HCT116 (cell line): ENCODE results near the gene INSL6. TPM values are rescaled to one million over a fixed set of nuclear protein-coding genes. Genes with fewer than 3 reads are reported as not detected.

ENCODE experiments used
- ATAC-seq: fragments of 200-7000 bp; cut with Tn5 transposase; 2 replicates; pipeline ENCODE4 v1.9.1; 2020; ENCODE audit warnings: mild to moderate bottlenecking, moderate library complexity
- BruUV-seq: library from RNA; stranded (reverse); fragments of 400-500 nt; replicated peaks from 2 replicates; lab custom pipeline; 2021; lab: Mats Ljungman, UMichigan
- CTCF ChIA-PET: fragments of 300-600 bp; sonication (Branson Sonifier 250); formaldehyde crosslinking; loops from one replicate; lab custom pipeline; 2021; ENCODE audit warnings: antibody characterized with exemption; lab: Charles Lee
- POLR2A ChIA-PET: fragments of 300-600, 350-600 bp; sonication (Branson Sonifier 250); formaldehyde crosslinking; loops from one replicate; lab custom pipeline; 2021; ENCODE audit warnings: antibody characterized with exemption; lab: Charles Lee
- RAD21 ChIA-PET, 2 experiments: fragments of 300-600 bp; sonication (Branson Sonifier 250); formaldehyde crosslinking; loops; one replicate each; lab custom pipeline; 2023; ENCODE audit warnings: low total read pairs in 2 of 2; ENCODE audit not compliant: uncharacterized antibody in 2 of 2, unreplicated experiment in 2 of 2, low non-redundant PET in 1 of 2; lab: Charles Lee
- DNase-seq: peaks from one replicate; pipeline ENCODE4 v3.0.0-alpha.2; 2010; ENCODE audit warnings: low read depth, low spot score
- H2AFZ ChIP-seq: fragments of 200-600 bp; shearing (Covaris generic), sonication (generic); 2 replicates; pipeline ENCODE4 v1.6.1; 2017; ENCODE audit warnings: low read depth, mixed run types, mixed read lengths, antibody characterized with exemption, low read length; ENCODE audit not compliant: poor library complexity, severe bottlenecking
- H3K27ac ChIP-seq: 2 replicates; pipeline ENCODE4 v1.5.1; 2012; ENCODE audit warnings: low read depth, low read length
- H3K27me3 ChIP-seq: fragments of 200-600 bp; sonication (generic); 2 replicates; pipeline ENCODE4 v1.6.1; 2016; ENCODE audit warnings: mixed run types, low read length, mixed read lengths; ENCODE audit not compliant: insufficient read depth
- H3K36me3 ChIP-seq, 2 experiments: fragments of 200-500 bp in 1 of 2; fragments of 200-600 bp in 1 of 2; sonication (Bioruptor generic) in 1 of 2; sonication (generic) in 1 of 2; 2 replicates each; pipeline versions ENCODE4 v1.5.1 to v1.6.1; 2014 to 2016; ENCODE audit warnings: low read length in 2 of 2, inconsistent platforms in 1 of 2, mixed read lengths in 1 of 2, mixed run types in 1 of 2; ENCODE audit not compliant: insufficient read depth in 2 of 2, control insufficient read depth in 1 of 2
- H3K4me1 ChIP-seq, 2 experiments: fragments of 200-600 bp in 1 of 2; sonication (generic) in 1 of 2; 2 replicates each; pipeline versions ENCODE4 v1.5.1 to v1.6.1; 2012 to 2017; ENCODE audit warnings: low read length in 2 of 2, inconsistent platforms in 1 of 2, mild to moderate bottlenecking in 1 of 2, mixed read lengths in 1 of 2, mixed run types in 1 of 2, moderate library complexity in 1 of 2; ENCODE audit not compliant: insufficient read depth in 2 of 2, control insufficient read depth in 1 of 2
- H3K4me2 ChIP-seq: fragments of 200-600 bp; sonication (generic); 2 replicates; pipeline ENCODE4 v1.6.1; 2017; ENCODE audit warnings: mixed run types, low read length, mixed read lengths
- H3K4me3 ChIP-seq, 2 experiments: fragments of 200-600 bp in 1 of 2; sonication (generic) in 1 of 2; replicated peaks in 1 of 2; 2 replicates each; pipeline ENCODE4 v1.5.1; 2011 to 2016; ENCODE audit warnings: low read length in 2 of 2, control low read depth in 1 of 2, low read depth in 1 of 2, mild to moderate bottlenecking in 1 of 2, mixed read lengths in 1 of 2, mixed run types in 1 of 2
- H3K79me2 ChIP-seq: fragments of 200-600 bp; sonication (generic); 2 replicates; pipeline ENCODE4 v1.6.1; 2017; ENCODE audit warnings: mild to moderate bottlenecking, mixed run types, low read length, moderate library complexity, mixed read lengths; ENCODE audit not compliant: insufficient read depth
- H3K9ac ChIP-seq: fragments of 200-600 bp; sonication (generic); 2 replicates; pipeline ENCODE4 v1.6.1; 2016; ENCODE audit warnings: low read length, mixed read lengths
- H3K9me2 ChIP-seq: fragments of 200-600 bp; sonication (generic), shearing (Covaris generic); 2 replicates; pipeline ENCODE4 v1.6.1; 2017; ENCODE audit warnings: mixed run types, mild to moderate bottlenecking, moderate library complexity; ENCODE audit not compliant: insufficient read depth
- H3K9me3 ChIP-seq, 2 experiments: fragments of 200-500 bp in 1 of 2; fragments of 200-600 bp in 1 of 2; sonication (Bioruptor generic) in 1 of 2; sonication (generic) in 1 of 2; 2 replicates each; pipeline ENCODE4 v1.6.1; 2014 to 2017; ENCODE audit warnings: low read length in 2 of 2, mixed read lengths in 2 of 2, inconsistent platforms in 1 of 2, low read depth in 1 of 2, mild to moderate bottlenecking in 1 of 2, mixed run types in 1 of 2, moderate library complexity in 1 of 2; ENCODE audit not compliant: control insufficient read depth in 1 of 2, insufficient read depth in 1 of 2
- H4K20me1 ChIP-seq: fragments of 200-600 bp; sonication (generic), shearing (Covaris generic); 2 replicates; pipeline ENCODE4 v1.6.1; 2017; ENCODE audit warnings: mixed run types, mild to moderate bottlenecking, moderate library complexity; ENCODE audit not compliant: insufficient read depth
- CBX3 ChIP-seq: IDR thresholded peaks from 2 replicates; pipeline ENCODE4 v1.6.1; 2012; ENCODE audit warnings: low read depth
- EGR1 ChIP-seq: IDR thresholded peaks from 2 replicates; pipeline ENCODE4 v1.6.1; 2012; ENCODE audit warnings: low read depth
- EZH2 ChIP-seq: fragments of 200-600 bp; sonication (generic); IDR thresholded peaks from 2 replicates; pipeline ENCODE4 v1.6.1; 2017; ENCODE audit warnings: antibody characterized with exemption, mixed run types
- EZH2phosphoT487 ChIP-seq: fragments of 200-600 bp; IDR thresholded peaks from 2 replicates; pipeline ENCODE4 v1.6.1; 2018; ENCODE audit warnings: antibody characterized with exemption, borderline replicate concordance
- FOSL1 ChIP-seq: IDR thresholded peaks from 2 replicates; pipeline ENCODE4 v1.6.1; 2012; ENCODE audit warnings: low read depth
- JUND ChIP-seq: IDR thresholded peaks from 2 replicates; pipeline ENCODE4 v1.6.1; 2012
- POLR2A ChIP-seq: IDR thresholded peaks from 2 replicates; pipeline ENCODE4 v1.7.0; 2011; ENCODE audit warnings: borderline replicate concordance; ENCODE audit not compliant: insufficient read depth, insufficient read length; ENCODE audit errors: extremely low read depth
- RAD21 ChIP-seq: IDR thresholded peaks from 2 replicates; pipeline ENCODE4 v1.6.1; 2012; ENCODE audit warnings: low read depth, mild to moderate bottlenecking
- SIN3A ChIP-seq: IDR thresholded peaks from 2 replicates; pipeline ENCODE4 v1.6.1; 2012; ENCODE audit warnings: low read depth
- SP1 ChIP-seq: IDR thresholded peaks from 2 replicates; pipeline ENCODE4 v1.6.1; 2012; ENCODE audit warnings: low read depth
- SRF ChIP-seq: IDR thresholded peaks from 2 replicates; pipeline ENCODE4 v1.6.1; 2012; ENCODE audit warnings: low read depth
- TCF7L2 ChIP-seq: IDR thresholded peaks from 2 replicates; pipeline ENCODE4 v1.7.0; 2011; ENCODE audit warnings: borderline replicate concordance, inconsistent platforms; ENCODE audit not compliant: insufficient read depth, insufficient read length; ENCODE audit errors: extremely low read depth
- YY1 ChIP-seq: IDR thresholded peaks from 2 replicates; pipeline ENCODE4 v1.6.1; 2011; ENCODE audit warnings: low read length, low read depth, moderate library complexity, mild to moderate bottlenecking; ENCODE audit not compliant: insufficient replicate concordance; ENCODE audit errors: extremely low read depth
- ZFX ChIP-seq: fragments of 450-650 bp; IDR thresholded peaks from 2 replicates; pipeline ENCODE4 v1.6.1; 2017
- ZNF274 ChIP-seq: fragments of 200-500 bp; sonication (Bioruptor generic); IDR thresholded peaks from 2 replicates; pipeline ENCODE4 v1.6.1; 2014; ENCODE audit warnings: mild to moderate bottlenecking, low read depth, low read length, inconsistent platforms
- intact Hi-C: fragments of 100-400 bp; cut with micrococcal nuclease; formaldehyde crosslinking; loops from 2 replicates; pipeline ENCODE4 v1.10.0; 2022
- total RNA-seq: library from RNA; stranded (reverse); gene quantifications from one replicate; pipeline ENCODE4 v1.2.1, GENCODE V29; 2021; ENCODE audit not compliant: unreplicated experiment
- TF ChIP-seq, protein P1 (sequence below), 3 experiments: fragments of 200-600 bp in 1 of 3; sonication (generic) in 1 of 3; IDR thresholded peaks in 2 of 3; conservative IDR thresholded peaks in 1 of 3; 2 replicates each; pipeline ENCODE4 v1.5.1; 2012 to 2017; ENCODE audit warnings: low read depth in 2 of 3, low read length in 2 of 3, antibody characterized with exemption in 1 of 3, borderline replicate concordance in 1 of 3, control low read depth in 1 of 3, mild to moderate bottlenecking in 1 of 3, mixed read lengths in 1 of 3, mixed run types in 1 of 3, moderate library complexity in 1 of 3; ENCODE audit not compliant: insufficient read depth in 1 of 3
- TF ChIP-seq, protein P2 (sequence below): IDR thresholded peaks from 2 replicates; pipeline ENCODE4 v1.6.1; 2012
- TF ChIP-seq, protein P3 (sequence below): IDR thresholded peaks from 2 replicates; pipeline ENCODE4 v1.6.1; 2011; ENCODE audit warnings: mild to moderate bottlenecking, low read length, moderate library complexity; ENCODE audit not compliant: insufficient replicate concordance; ENCODE audit errors: extremely low read depth
- TF ChIP-seq, protein P4 (sequence below): IDR thresholded peaks from 2 replicates; pipeline ENCODE4 v1.6.1; 2012

Gene INSL6
- total RNA-seq, 1 experiment from 2014 or later: not detected

DNA sequence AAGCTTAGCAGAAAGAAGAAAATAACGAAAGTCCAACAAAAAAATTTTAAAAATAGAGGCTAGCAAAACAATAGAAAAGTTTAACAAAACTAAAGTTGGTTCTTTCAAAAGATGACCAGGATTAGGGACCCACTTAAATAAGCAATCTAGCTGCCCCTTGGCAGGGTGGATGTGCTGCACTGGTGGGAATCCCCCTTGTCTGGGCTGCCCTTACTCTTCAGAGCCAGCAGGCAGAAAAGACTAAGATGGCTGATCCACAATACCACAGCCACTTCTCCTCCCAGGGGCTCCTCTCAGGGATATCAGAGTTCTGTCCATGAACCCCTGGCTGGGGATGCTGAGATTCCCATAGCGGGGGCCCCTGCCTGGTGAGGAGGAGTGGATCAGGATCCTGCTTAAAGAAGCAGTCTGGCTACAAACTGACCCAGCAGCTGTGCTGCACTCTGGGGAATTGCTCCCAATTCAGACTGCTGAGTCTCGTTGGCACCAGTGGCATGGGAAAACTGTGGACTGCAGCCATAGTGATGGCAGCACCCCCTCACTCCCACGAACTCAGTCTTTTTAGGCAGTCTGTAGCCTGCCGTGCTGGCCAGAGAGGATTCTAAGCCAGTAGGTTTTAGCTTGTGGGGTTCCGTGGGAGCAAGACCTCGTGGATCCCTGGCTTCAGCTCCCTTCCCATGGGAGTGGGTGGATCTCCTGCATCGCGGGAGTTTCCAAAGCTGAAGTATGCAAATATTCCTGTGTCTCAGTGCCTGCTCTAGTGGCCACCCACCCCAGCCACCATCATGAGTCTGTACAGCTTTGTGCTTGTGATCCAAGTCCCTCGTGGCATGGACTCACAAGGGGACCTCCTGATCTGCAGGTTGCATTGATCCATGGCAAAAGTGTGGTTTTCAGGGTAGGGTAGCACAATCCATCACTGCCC, 2.9 kb upstream of the INSL6 start:
- intact Hi-C loops: loop anchor here (5.0 to 10.0 kb wide), 4 partner anchors 74 to 526 kb away; no protein-coding TSS in a partner anchor
- no peak overlapping the region for H2AFZ ChIP-seq
- POLR2A ChIA-PET: no interaction called here
- ATAC-seq (no peak), DNase-seq (no peak)
- no peaks in the 10 kb centered on the region for H3K79me2 ChIP-seq
- H3K9me3 ChIP-seq: no peaks in the 10 kb centered on the region
- H4K20me1 ChIP-seq: no peaks in the 10 kb centered on the region
- RAD21 ChIA-PET: no interaction called here
- H3K27ac ChIP-seq: no peak overlapping the region
- no peaks in the 10 kb centered on the region for H3K27me3 ChIP-seq
- no peak overlapping the region for H3K9ac ChIP-seq
- H3K4me2 ChIP-seq: no peak overlapping the region
- H3K4me3 ChIP-seq: no peak overlapping the region
- H3K4me1 ChIP-seq: no peaks in the 10 kb centered on the region
- H3K36me3 ChIP-seq: no peaks in the 10 kb centered on the region
- no peaks in the 10 kb centered on the region for H3K9me2 ChIP-seq
- CTCF ChIA-PET: interaction anchor here (1.0 kb wide), 2 partner anchors 254 to 412 kb away, joined by 3 to 4 read pairs; no protein-coding TSS in a partner anchor
- no TSS peak for BruUV-seq
- TF ChIP-seq, protein P1, sequence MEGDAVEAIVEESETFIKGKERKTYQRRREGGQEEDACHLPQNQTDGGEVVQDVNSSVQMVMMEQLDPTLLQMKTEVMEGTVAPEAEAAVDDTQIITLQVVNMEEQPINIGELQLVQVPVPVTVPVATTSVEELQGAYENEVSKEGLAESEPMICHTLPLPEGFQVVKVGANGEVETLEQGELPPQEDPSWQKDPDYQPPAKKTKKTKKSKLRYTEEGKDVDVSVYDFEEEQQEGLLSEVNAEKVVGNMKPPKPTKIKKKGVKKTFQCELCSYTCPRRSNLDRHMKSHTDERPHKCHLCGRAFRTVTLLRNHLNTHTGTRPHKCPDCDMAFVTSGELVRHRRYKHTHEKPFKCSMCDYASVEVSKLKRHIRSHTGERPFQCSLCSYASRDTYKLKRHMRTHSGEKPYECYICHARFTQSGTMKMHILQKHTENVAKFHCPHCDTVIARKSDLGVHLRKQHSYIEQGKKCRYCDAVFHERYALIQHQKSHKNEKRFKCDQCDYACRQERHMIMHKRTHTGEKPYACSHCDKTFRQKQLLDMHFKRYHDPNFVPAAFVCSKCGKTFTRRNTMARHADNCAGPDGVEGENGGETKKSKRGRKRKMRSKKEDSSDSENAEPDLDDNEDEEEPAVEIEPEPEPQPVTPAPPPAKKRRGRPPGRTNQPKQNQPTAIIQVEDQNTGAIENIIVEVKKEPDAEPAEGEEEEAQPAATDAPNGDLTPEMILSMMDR (IDR thresholded peaks at IDR 0.05 in 2 of 3, conservative IDR thresholded peaks at IDR 0.05 in 1 of 3; ENCODE audit: borderline replicate concordance in 1 of 3, insufficient read depth in 1 of 3, low read depth in 2 of 3, low read length in 2 of 3): no peak
- no peak for TF ChIP-seq RAD21
- no peak for TF ChIP-seq JUND
- TF ChIP-seq, protein P2, sequence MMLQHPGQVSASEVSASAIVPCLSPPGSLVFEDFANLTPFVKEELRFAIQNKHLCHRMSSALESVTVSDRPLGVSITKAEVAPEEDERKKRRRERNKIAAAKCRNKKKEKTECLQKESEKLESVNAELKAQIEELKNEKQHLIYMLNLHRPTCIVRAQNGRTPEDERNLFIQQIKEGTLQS: no peak
- TF ChIP-seq SIN3A: no peak
- no peak for TF ChIP-seq EGR1
- TF ChIP-seq POLR2A: no peak
- no peak for TF ChIP-seq ZFX
- TF ChIP-seq CBX3: no peak
- TF ChIP-seq, protein P3, sequence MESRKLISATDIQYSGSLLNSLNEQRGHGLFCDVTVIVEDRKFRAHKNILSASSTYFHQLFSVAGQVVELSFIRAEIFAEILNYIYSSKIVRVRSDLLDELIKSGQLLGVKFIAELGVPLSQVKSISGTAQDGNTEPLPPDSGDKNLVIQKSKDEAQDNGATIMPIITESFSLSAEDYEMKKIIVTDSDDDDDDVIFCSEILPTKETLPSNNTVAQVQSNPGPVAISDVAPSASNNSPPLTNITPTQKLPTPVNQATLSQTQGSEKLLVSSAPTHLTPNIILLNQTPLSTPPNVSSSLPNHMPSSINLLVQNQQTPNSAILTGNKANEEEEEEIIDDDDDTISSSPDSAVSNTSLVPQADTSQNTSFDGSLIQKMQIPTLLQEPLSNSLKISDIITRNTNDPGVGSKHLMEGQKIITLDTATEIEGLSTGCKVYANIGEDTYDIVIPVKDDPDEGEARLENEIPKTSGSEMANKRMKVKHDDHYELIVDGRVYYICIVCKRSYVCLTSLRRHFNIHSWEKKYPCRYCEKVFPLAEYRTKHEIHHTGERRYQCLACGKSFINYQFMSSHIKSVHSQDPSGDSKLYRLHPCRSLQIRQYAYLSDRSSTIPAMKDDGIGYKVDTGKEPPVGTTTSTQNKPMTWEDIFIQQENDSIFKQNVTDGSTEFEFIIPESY: no peak
- TF ChIP-seq EZH2phosphoT487: no peak
- TF ChIP-seq SRF: no peak
- TF ChIP-seq ZNF274: no peak
- TF ChIP-seq, protein P4, sequence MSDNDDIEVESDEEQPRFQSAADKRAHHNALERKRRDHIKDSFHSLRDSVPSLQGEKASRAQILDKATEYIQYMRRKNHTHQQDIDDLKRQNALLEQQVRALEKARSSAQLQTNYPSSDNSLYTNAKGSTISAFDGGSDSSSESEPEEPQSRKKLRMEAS: no peak
- TF ChIP-seq SP1: no peak
- TF ChIP-seq FOSL1: no peak
- no peak for TF ChIP-seq EZH2
- no peak for TF ChIP-seq YY1
- no peak for TF ChIP-seq TCF7L2
- TF ChIP-seq, all 23 proteins: peak for 0
